Prostate gland (tissue), 2 donors: ENCODE measurements around the gene SOD2. TPM values are rescaled to one million over a fixed set of nuclear protein-coding genes. Genes with fewer than 3 reads are reported as not detected.
"Not testable (repeated sequence)": the region's sequence is repeated elsewhere in the genome, so short reads cannot be mapped to it uniquely, and the experiment has no call there.

Experiments used
- DNase-seq: peaks from one replicate; pipeline ENCODE4 v3.0.0-alpha.2; 2019; ENCODE audit warnings: low spot score
- H3K27ac ChIP-seq, 2 donors: fragments of 200-600 bp; sonication (generic); 2 replicates each; pipeline ENCODE4 v1.5.1; 2017 to 2019
- H3K27me3 ChIP-seq: fragments of 200-600 bp; sonication (generic); replicated peaks from 2 replicates; pipeline ENCODE4 v1.5.1; 2019; ENCODE audit not compliant: insufficient read depth
- H3K36me3 ChIP-seq, 2 donors: fragments of 200-600 bp; sonication (generic); 1 replicate in 1 of 2; 2 replicates in 1 of 2; pipeline versions ENCODE4 v1.5.1 to v1.8.1; 2017 to 2019
- H3K4me1 ChIP-seq: fragments of 200-600 bp; sonication (generic); replicated peaks from 2 replicates; pipeline ENCODE4 v1.5.1; 2019
- H3K4me3 ChIP-seq, 2 donors: fragments of 200-600 bp; sonication (generic); 2 replicates each; pipeline ENCODE4 v1.5.1; 2017 to 2019
- H3K9me3 ChIP-seq: fragments of 200-600 bp; sonication (generic); 2 replicates; pipeline ENCODE4 v1.5.1; 2017
- CTCF ChIP-seq, 4 experiments: fragments of 200-600 bp in 2 of 4; fragments of 450-650 bp in 2 of 4; sonication (generic) in 2 of 4; IDR thresholded peaks; 1 replicate in 3 of 4; 2 replicates in 1 of 4; pipeline ENCODE4 v1.5.1; 2016 to 2019; ENCODE audit warnings: antibody characterized with exemption in 4 of 4, mild to moderate bottlenecking in 2 of 4, moderate library complexity in 2 of 4
- POLR2A ChIP-seq: fragments of 450-650 bp; IDR thresholded peaks from one replicate; pipeline ENCODE4 v1.6.1; 2016; ENCODE audit warnings: antibody characterized with exemption, mild to moderate bottlenecking
- POLR2AphosphoS5 ChIP-seq: sonication (generic); formaldehyde crosslinking; IDR thresholded peaks from one replicate; pipeline ENCODE4 v1.6.1; 2017; ENCODE audit warnings: antibody characterized with exemption
- WGBS: methylation state at CpG from one replicate; pipeline ENCODE4 v1.1.5; 2018; 5-methylcytosine and 5-hydroxymethylcytosine counted together
- intact Hi-C: fragments of 100-400 bp; cut with DNase I; formaldehyde crosslinking; loops from one replicate; pipeline ENCODE4 v1.14.2; 2022
- total RNA-seq, 2 donors: library from RNA; depleted of rRNA; stranded (reverse); fragments of >200 nt; gene quantifications; one replicate each; pipeline ENCODE4 v1.1.0, GENCODE V29; 2016

The SOD2 gene
- total RNA-seq, 2 donors from 2014 or later = 196 to 285 TPM

- Histone ChIP-seq H3K27ac (peak overlapping the region; percentile 87 to 93), H3K36me3 (no peaks in the 10 kb centered on the region), H3K9me3 (no peaks in the 10 kb centered on the region), H3K27me3 (no peaks in the 10 kb centered on the region), H3K4me1 (peaks cover 3% of the 10 kb centered on the region), H3K4me3 (peak overlapping the region; percentile 8 to 12)
- 32% methylated on average over 5 of the region's 5 CpGs for WGBS
- TF ChIP-seq CTCF (IDR thresholded peaks at IDR 0.05) (no peak), POLR2AphosphoS5 (peak; percentile 94)
- intact Hi-C loops = no loop called here
- peak; percentile 84 for DNase-seq
These were observed 23.4 kb upstream of the SOD2 start for GRCh38 chr6:159716247-159717096.

DNA sequence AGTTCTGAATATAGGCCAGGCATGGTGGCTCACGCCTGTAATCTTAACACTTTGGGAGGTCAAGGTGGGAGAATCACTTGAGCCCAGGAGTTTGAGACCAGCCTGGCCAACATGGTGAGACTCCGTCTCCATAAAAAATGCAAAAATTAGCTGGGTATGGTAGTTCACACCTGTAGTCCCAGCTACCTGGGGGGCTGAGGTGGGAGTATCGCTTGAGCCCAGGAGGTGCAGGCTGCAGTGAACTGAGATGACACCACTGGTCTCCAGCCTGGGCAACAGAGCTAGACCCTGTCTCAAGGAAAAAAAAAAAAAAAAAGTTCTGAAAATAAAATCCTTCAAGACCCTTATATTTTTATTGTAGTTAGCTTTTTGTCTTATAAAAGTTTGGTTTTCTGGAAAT, 22.6 kb upstream of the SOD2 start:
- peak overlapping the region in 1 of 2 donors; percentile 12 for H3K4me3 ChIP-seq
- 100% methylated on average over 3 of the region's 3 CpGs for WGBS
- H3K36me3 ChIP-seq = no peaks in the 10 kb centered on the region
- DNase-seq = no peak
- intact Hi-C loops = no loop called here
- H3K4me1 ChIP-seq = peaks cover 3% of the 10 kb centered on the region
- no peaks in the 10 kb centered on the region for H3K27me3 ChIP-seq
- no peaks in the 10 kb centered on the region for H3K9me3 ChIP-seq
- peak overlapping the region; percentile 87 to 93 for H3K27ac ChIP-seq
- TF ChIP-seq POLR2AphosphoS5 = no peak
- TF ChIP-seq POLR2A = no peak
- TF ChIP-seq CTCF (IDR thresholded peaks at IDR 0.05) = no peak

GRCh38 chr6:159715166-159715565, 22.1 kb upstream of the SOD2 start:
- Histone ChIP-seq H3K27ac (peak overlapping the region; percentile 87 to 93), H3K27me3 (no peaks in the 10 kb centered on the region), H3K4me1 (peaks cover 3% of the 10 kb centered on the region), H3K4me3 (no peak overlapping the region), H3K36me3 (no peaks in the 10 kb centered on the region), H3K9me3 (no peaks in the 10 kb centered on the region)
- DNase-seq = no peak
- intact Hi-C loops = no loop called here
- TF ChIP-seq POLR2AphosphoS5 (no peak), CTCF (IDR thresholded peaks at IDR 0.05) (no peak), POLR2A (no peak)
- 80% methylated on average over 3 of the region's 3 CpGs for WGBS

DNA sequence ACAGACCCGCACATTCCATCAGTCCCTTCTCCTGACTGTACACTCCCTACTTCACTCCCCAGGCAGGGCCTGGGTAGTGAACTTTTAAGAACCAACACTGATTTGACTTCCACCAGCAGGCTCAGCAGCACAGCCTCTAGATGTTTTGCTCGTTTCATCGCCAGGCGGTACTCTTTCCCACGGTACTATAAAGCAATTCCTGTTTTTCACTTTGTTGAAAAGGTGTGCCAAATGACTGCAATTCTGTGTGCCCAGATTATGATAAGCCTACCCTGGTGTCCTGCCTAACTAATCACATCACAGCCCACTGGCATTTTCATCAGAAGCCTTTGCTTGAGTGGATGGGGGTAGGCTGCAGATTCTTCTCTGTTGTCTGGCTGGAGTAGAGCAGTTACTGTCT, 21.4 kb upstream of the SOD2 start:
- Histone ChIP-seq H3K36me3 (no peaks in the 10 kb centered on the region), H3K4me3 (no peak overlapping the region), H3K27me3 (no peaks in the 10 kb centered on the region), H3K9me3 (no peaks in the 10 kb centered on the region), H3K4me1 (peaks cover 3% of the 10 kb centered on the region), H3K27ac (peak overlapping the region in 1 of 2 donors; percentile 93)
- WGBS = 88% methylated on average over 5 of the region's 5 CpGs
- TF ChIP-seq POLR2AphosphoS5 (no peak), CTCF (IDR thresholded peaks at IDR 0.05) (no peak)
- intact Hi-C loops = no loop called here
- no peak for DNase-seq

DNA sequence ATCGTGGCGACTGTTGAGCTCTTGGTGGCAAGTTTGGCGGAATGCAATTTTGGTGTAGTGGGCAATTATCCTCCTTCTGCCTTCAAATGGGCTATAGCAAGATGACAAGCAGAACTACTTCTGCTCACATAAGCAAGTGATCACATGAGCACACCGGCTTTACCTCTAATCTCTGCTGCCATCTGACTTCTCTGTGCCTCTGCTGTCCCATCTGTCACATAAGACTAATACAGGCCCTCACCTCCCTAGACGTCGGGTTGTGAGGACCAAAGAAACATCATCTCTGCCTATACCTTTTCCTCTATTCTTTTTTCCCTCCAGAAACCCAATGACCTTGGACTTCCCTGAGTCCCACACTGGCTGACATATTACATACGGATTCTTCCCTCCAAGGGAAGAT, 20.9 kb upstream of the SOD2 start:
- no peaks in the 10 kb centered on the region for H3K27me3 ChIP-seq
- no peaks in the 10 kb centered on the region for H3K36me3 ChIP-seq
- H3K9me3 ChIP-seq = no peaks in the 10 kb centered on the region
- H3K27ac ChIP-seq = no peak overlapping the region
- H3K4me3 ChIP-seq = no peak overlapping the region
- 93% methylated on average over 7 of the region's 7 CpGs for WGBS
- H3K4me1 ChIP-seq = peaks cover 3% of the 10 kb centered on the region
- TF ChIP-seq POLR2AphosphoS5 = no peak
- TF ChIP-seq POLR2A = no peak
- intact Hi-C loops = no loop called here
- DNase-seq = no peak

DNA sequence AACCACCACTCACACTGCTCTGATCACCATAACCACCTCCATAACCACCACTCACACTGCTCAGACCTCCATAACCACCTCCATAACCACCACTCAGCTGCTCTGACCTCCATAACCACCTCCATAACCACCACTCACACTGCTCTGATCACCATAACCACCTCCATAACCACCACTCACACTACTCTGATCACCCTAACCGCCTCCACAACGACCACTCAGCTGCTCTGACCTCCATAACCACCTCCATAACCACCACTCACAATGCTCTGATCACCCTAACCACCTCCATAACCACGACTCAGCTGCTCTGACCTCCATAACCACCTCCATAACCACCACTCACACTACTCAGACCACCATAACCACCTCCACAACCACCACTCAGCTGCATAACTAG, 19.3 kb upstream of the SOD2 start:
- H3K27ac ChIP-seq, DNase-seq, H3K4me3 ChIP-seq, H3K27me3 ChIP-seq, H3K36me3 ChIP-seq, H3K4me1 ChIP-seq, intact Hi-C loops, H3K9me3 ChIP-seq: not testable (repeated sequence)
- 86% methylated on average over 3 of the region's 3 CpGs for WGBS

- H3K4me1 ChIP-seq, intact Hi-C loops, H3K36me3 ChIP-seq, DNase-seq, H3K27ac ChIP-seq, H3K4me3 ChIP-seq, H3K27me3 ChIP-seq, H3K9me3 ChIP-seq: not testable (repeated sequence)
- WGBS = 83% methylated on average over 4 of the region's 4 CpGs
These were observed 17.6 kb upstream of the SOD2 start for GRCh38 chr6:159710603-159711002.
